ENCODE results near the gene MAVS.
"Not testable (repeated sequence)": the region's sequence is repeated elsewhere in the genome, so short reads cannot be mapped to it uniquely, and the experiment has no call there.

MAVS gene

DNA sequence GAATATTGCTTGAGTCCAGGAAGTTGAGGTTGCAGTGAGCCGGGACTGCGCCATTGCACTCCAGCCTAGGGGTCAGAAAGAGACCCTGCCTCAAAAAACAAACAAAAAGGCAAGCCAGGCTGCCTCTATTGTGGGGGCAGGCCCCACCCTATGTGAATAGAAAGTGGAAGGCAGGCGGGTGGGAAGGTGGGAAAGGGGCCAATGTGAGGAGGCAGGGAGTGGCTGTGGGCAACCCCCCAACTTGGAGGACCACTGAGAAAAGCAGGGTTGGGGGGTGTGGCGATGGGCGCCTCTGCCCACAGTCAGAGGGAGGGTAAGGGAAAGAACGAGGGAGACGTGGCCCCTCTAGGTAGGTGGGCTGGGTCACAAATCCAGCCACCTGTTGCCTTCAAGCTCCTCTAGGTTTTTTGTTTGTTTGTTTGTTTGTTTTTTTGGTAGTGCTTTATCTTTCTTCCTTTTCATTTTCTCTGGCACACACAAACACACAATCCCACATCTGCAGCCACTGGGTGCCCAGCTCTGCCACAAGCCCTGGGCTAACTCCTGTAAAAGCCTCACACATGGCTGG is 31.6 kb upstream of the MAVS start:
- DNase-seq (ENCODE audit: low read depth in 2 of 2), result no peak

DNA sequence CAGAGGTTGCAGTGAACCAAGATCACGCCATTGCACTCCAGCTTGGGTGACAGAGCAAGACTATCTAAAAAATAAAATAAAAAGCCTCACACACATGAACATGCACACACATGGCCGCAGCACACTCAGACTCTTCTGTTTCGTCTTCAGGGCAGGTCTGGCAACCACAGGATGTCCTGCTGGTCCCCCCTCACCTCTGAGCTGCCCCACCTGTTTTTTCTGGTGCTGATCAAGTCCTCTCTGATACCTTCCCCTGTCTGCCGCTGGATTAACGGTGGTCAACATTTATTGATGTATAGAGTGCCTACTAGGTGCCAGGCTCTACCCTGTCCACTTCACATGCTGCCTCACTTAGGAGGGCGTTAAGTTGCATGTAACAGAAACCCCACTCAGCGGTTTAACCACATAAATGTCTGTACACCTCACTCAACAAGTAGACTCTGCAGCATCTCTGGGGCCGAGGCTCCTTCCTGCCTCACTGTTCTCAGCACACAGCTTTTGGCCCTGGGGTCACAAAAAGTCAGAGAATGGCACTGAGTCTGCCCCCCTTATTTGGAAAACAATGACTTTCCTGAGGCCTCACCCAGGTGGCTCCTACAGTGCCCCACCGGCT is 30.8 kb upstream of the MAVS start:
- no peak for DNase-seq (ENCODE audit: low read depth in 2 of 2)

DNA sequence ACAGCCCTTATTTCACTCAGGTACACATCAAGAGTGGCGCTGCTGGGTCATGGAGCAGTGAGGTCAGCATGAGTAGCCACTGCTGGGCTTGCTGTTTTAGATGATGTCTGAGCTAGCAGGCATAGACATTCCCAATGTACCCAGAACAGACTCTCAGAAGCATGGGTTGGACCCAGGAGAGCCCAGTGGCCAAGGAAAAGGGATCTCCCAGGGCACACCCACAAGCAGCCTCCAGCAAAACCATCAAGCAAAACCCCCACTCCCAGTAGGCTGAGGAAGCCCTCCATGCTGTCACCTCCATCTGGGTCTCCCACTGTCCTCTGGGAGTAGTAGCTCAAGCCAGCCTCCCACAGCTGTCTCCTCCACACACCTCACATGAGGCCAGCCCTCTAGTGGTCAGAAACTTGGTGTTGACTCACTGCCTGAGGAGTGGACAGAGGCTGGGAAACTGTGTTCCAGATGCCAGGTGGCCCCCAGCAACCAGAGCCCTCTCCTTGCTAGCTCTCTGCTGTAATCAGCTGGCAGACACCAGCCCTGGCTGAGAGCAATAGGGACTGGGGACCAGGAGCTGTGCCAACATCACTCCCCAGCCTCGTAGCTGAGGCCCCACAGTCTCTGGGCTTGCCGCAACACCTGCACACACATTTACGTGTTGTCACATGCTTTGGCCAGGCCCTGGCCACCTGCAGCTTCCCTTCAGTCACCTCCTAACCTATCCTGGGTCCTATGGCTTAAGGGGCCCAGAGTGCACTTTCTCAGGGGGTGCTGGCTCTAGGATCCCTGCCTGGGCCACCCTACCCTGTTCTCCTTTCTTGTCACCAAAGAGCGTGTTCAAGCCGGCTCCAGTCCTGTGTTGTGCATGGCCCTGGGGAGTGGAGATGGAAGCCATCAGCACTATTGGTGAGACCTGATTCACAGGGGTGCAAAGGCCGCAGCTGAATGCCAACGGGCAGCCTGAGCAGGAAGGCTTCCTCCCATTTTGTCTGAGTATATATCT is 28.2 kb upstream of the MAVS start:
- DNase-seq (ENCODE audit: low read depth in 2 of 2), result no peak

GRCh38 chr20:3819411-3820047 is 27.1 kb upstream of the MAVS start:
- DNase-seq (ENCODE audit: low read depth in 2 of 2), result no peak

DNA sequence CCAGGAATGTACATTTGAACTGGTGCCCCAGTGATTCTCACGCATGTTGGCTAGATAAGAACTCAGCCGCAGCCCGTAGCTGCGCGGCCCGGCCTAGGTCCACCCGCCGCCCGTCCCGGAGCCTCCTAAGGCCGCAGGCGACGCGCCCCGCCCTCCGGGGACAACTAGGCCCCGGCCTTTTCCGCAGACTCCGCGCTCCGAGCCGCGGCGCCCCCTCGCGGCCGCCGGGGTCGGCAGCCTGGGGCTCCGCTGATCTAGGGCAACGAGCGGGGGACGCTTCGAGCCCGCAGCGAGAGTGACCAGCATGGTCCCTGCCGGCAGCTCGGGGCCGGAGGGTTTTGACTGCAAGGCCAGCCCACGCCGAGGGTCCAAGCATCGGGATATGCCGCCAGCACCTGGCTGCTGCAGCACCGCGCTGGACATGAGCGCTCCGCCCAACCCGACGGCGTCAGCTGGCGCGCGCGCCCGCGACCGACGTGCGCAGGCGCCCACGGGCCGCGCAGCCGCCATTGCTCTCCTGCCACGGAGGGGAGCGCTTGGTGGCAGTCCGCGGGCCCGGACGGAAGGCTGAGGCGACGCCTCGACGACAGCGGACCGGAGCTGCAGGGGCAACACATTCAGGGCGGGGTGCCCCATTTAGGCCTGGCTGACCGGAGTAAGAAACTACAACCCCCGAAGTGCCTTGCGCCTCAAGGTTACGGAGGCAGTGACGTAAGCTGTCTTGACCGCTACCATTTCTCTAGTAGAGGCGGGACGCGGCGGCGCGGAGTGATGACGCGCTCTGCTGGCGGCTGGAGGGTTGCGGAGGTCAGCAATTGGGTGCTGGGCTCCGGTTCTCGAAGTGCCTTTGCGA is 26.4 kb upstream of the MAVS start, which contains the start of gene AP5S1:
Gene AP5S1, plus strand, starts transcription at position 500 of the 853 bp plus-strand sequence. CDS start 1,571 bp downstream, outside the sequence.
- DNase-seq (ENCODE audit: low read depth in 2 of 2), result peak; percentile 77 to 85

DNA sequence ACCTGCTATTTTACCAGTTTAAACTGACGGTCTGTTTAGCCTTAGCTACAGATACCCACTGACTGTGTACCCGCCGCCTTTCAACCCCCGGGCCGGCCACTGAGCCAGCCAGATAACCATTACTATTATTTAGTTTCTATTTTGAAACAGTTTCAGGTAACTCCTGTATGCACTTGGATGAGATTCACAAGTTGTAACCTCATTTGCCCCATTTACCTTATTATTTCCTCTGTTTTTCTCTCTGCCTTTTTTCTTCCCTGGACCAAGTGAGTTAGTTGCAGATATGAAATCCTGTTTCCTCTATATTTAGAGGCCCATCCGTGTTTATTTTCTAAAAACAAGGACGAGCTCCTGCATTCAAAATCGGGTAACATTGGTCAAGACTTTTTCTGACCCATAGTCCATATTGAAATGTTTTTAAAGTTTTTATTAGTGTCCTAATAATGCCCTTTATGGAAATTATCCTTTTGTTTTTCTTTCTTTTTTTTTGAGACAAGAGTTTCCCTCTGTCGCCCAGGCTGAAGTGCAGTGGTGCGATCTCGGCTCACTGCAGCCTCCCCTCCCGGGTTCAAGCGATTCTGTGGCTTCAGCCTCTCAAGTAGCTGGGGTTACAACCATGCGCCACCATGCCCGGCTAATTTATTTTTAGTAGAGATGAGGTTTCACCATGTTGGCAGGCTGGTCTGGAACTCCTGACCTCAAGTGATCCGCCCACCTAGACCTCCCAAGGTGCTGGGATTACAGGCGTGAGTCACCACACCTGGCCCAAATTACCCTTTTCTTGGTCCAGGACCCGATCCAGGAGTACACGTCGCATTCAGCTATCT is 25.5 kb upstream of the MAVS start:
- no peak for DNase-seq (ENCODE audit: low read depth in 2 of 2)

GRCh38 chr20:3821996-3822395 is 24.6 kb upstream of the MAVS start:
- no peak for DNase-seq (ENCODE audit: low read depth in 2 of 2)

GRCh38 chr20:3823881-3824280 is 22.8 kb upstream of the MAVS start:
- DNase-seq (ENCODE audit: low read depth in 2 of 2), result no peak

DNA sequence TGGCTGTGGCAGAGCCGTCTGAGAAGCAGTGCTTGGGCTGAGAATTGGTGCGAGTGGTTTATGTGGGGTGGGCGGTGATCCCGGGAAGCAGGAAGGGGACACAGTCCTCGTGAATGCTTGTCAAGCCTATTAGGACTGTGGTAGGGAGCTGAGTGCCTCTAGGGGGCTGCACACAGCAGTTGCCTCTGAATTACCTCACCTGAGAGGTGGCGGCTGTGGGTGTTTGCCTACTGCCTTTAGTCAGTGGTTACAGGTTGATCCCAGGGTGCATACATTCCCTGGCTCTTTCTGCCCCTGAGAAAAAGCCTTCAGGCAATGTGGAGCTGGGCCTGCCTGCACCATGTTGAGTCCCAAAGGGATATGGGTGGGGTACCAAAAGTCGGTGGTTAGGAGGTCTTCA is 21.1 kb upstream of the MAVS start:
- DNase-seq (ENCODE audit: low read depth in 2 of 2), result no peak

- DNase-seq (ENCODE audit: low read depth in 2 of 2), result no peak
Observed at GRCh38 chr20:3826420-3826819, 20.2 kb upstream of the MAVS start.

DNA sequence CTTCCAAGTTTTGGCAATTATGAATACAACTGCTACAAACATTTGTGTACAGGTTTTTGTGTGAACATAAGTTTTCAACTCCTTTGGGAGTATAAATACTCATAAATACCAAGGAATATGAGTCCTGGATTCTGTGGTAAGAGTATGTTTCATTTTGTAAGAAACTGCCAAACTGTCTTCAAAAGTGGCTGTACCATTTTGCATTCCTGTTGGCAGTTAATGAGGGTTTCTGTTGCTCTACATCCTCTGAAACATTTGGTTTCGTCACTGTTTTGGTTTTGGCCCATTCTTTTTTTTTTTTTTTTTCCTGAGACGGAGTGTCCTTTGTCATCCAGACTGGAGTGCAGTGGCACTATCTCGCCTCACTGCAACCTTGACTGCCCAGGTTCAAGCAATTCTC is 17.8 kb upstream of the MAVS start:
- no peak for DNase-seq (ENCODE audit: low read depth in 2 of 2)

GRCh38 chr20:3829891-3830290 is 16.7 kb upstream of the MAVS start:
- not testable (repeated sequence) for DNase-seq (ENCODE audit: low read depth in 2 of 2)

- DNase-seq (ENCODE audit: low read depth in 2 of 2), result no peak
Observed at GRCh38 chr20:3836132-3836531, 10.5 kb upstream of the MAVS start.

- DNase-seq (ENCODE audit: low read depth in 2 of 2), result no peak
Observed at GRCh38 chr20:3839328-3839727, 7.3 kb upstream of the MAVS start.

GRCh38 chr20:3840201-3840600 is 6.4 kb upstream of the MAVS start:
- DNase-seq (ENCODE audit: low read depth in 2 of 2), result not testable (repeated sequence)

GRCh38 chr20:3842348-3842930 is 4.2 kb upstream of the MAVS start:
- DNase-seq (ENCODE audit: low read depth in 2 of 2), result no peak

- DNase-seq (ENCODE audit: low read depth in 2 of 2), result no peak
Observed at GRCh38 chr20:3843490-3843889, 3.1 kb upstream of the MAVS start.

- DNase-seq (ENCODE audit: low read depth in 2 of 2), result not testable (repeated sequence)
Observed at GRCh38 chr20:3843990-3844619, 2.5 kb upstream of the MAVS start.

DNA sequence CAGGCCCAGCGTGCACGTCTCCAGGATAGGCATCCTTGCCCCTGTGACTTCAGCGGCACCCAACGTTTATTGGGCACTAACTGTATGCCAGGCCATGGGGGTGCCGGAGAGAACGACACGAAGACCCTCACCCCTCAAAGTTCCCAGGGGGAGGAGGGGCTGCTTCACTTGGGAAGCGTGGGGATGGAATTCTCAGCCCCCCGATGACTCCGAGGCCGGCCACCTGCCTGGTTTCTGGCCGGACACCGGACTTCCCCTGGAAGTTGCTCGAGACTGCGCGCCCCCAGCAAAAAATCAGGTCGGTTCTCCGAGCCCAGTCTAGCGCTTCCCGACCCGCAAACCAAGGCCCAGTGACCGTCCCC is 275 bp upstream of the MAVS start:
- DNase-seq (ENCODE audit: low read depth in 2 of 2), result no peak

Measured in stimulated activated CD8-positive, alpha-beta memory T cell treated with anti-CD3 and anti-CD28 coated beads, Interleukin-7, amount 100 ng/mL, for 1 hour (primary cell).